ENCODE measurements around the gene CYP46A1.

CYP46A1 gene

DNA sequence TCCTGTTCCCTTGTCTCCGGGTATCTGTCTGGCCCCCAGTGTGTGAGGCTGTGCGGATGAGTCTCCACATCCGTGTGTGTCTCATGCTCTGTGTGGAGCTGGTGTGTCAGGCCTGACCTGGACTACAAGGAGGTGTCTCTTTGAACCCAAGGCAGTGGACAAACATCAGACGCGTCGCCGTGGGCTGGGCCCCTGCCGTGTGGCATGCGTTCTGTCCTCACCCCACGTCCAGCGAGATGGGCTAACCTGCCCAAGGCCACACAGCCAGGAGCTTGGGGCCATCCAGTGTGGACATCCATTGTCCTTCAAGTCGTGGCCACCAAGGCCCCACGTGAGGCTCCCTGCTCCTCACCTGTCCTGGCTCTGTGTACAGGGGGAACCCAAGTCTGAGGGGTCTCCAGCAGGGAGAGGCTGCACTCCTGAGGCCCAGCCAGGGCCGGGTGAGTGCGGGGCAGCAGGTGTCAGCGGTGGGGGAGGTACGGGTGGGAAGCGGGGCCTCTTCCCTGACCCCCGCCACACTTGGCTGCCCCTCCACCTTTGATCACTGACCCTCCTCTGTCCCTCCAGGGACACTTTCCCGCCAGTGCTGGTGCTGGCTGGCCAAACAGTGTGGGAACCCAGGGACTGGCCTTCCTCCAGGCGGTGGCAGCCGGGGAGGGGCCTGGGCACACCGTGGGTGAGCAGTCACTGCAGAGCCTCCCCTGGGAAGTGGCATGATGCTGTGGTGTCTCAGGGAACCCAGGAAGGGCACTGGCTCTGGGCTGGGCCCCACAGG, 48.5 kb downstream of the CYP46A1 start:
- TF ChIP-seq POLR2A (IDR thresholded peaks at IDR 0.05; ENCODE audit: low read depth, low read length) (no peak), PAX5 (IDR thresholded peaks at IDR 0.05; ENCODE audit: insufficient read depth, low read length, severe bottlenecking) (no peak), SPI1 (IDR thresholded peaks at IDR 0.05; ENCODE audit: low read depth, low read length) (no peak), POLR2AphosphoS5 (IDR thresholded peaks at IDR 0.05; ENCODE audit: low read depth, low read length) (no peak), POU2F2 (IDR thresholded peaks at IDR 0.05; ENCODE audit: low read depth, low read length) (no peak)
- FAIRE-seq (no peak), DNase-seq (ENCODE audit: insufficient read length, low spot score) (no peak)

DNA sequence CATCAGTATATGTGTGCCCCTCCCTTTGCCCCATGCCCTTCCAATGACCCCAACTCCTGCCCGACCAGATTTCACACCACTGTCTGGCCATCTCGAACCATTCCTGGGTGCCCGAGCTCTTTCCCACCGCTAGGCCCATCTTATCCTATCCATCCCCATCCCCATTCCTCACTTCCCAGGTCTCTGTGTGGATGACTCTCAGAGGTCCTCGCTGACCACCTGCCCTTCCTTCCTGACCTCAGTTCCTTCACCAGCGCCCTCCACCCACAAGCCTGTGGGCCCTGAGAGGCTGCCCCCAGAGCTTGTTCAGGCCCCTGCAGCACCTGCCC, 49.1 kb downstream of the CYP46A1 start:
- no peak for TF ChIP-seq POU2F2 (IDR thresholded peaks at IDR 0.05; ENCODE audit: low read depth, low read length)
- no peak for TF ChIP-seq SPI1 (IDR thresholded peaks at IDR 0.05; ENCODE audit: low read depth, low read length)
- no peak for TF ChIP-seq POLR2A (IDR thresholded peaks at IDR 0.05; ENCODE audit: low read depth, low read length)
- TF ChIP-seq POLR2AphosphoS5 (IDR thresholded peaks at IDR 0.05; ENCODE audit: low read depth, low read length): no peak
- TF ChIP-seq TAF1 (IDR thresholded peaks at IDR 0.05; ENCODE audit: low read depth, low read length): no peak
- FAIRE-seq (no peak), DNase-seq (ENCODE audit: insufficient read length, low spot score) (no peak)

DNA sequence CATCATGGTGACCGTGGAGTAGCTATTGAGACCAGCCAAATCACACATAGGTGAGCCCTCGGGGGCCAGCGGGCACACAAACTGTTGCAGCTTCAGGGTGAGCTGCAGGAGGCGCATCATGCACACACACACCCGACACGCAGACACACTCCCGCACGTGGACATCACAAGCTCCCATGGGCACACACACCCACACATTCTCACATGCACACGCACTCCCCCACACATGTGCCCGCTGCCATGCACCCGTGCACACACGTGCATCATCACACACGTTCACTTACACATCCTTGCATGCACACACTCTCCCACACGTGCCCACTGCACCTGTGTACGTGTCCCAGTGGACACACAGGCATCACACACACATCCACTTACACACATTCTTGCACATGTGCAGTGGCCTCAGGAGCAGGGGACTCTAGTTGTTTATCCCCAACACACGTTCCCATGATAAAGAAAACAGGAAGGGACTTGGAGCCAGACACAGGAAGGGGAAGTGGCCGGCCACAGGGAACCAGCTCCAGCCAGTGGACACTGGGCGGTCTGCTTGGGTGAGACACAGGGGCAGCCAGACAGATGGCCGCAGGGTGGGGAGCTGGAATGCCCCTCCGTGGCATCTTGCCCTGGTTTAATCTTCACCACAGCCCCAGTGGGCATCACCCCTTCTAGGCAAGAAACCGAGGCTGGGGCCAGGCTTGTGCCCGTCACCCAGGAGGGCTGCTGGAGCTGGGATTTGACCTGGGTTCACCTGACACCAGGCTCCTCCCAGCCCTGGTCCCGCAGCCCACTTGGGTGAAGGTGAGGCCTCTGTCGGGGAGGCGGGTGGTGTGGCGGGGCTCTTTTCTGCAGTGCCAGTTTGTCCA, 49.7 kb downstream of the CYP46A1 start:
- DNase-seq (ENCODE audit: insufficient read length, low spot score) (no peak), FAIRE-seq (no peak)
- TF ChIP-seq POLR2A (IDR thresholded peaks at IDR 0.05; ENCODE audit: low read depth, low read length) (no peak), PAX5 (IDR thresholded peaks at IDR 0.05; ENCODE audit: insufficient read depth, low read length, severe bottlenecking) (no peak)

DNA sequence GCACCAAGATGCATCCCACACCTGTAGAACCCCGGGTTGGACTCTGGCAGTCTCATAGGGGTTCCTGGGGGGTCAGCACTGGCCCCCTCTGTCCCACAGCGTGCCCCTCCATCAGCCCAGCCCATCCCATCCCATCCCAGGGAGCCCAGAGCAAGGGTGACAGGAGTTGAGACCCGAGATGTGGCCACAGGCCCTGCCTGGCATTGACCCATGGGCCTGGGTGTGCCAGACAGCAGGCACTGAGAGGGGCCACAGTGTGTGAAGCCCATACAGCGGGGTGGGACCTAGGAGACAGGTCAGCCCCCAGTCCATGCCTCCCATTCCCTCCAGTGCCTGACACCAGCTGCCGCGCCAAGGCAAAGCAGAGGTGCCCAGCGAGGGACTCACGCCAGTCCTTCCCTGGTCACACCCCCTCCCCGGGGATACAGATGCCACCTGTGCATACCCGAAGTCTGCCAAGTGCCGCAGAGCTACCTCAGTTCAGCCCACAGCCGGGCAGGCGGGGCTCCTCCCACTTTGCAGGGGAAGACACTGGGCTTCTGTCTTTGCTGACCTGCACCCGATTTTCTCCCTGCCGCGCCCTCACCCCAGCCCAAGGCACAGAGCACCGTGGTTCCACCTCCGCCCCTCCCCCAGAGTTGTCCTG, 50.4 kb downstream of the CYP46A1 start:
- no peak for TF ChIP-seq POLR2A (IDR thresholded peaks at IDR 0.05; ENCODE audit: low read depth, low read length)
- no peak for TF ChIP-seq POU2F2 (IDR thresholded peaks at IDR 0.05; ENCODE audit: low read depth, low read length)
- no peak for TF ChIP-seq TAF1 (IDR thresholded peaks at IDR 0.05; ENCODE audit: low read depth, low read length)
- TF ChIP-seq PAX5 (IDR thresholded peaks at IDR 0.05; ENCODE audit: insufficient read depth, low read length, severe bottlenecking): no peak
- TF ChIP-seq SPI1 (IDR thresholded peaks at IDR 0.05; ENCODE audit: low read depth, low read length): no peak
- no peak for TF ChIP-seq POLR2AphosphoS5 (IDR thresholded peaks at IDR 0.05; ENCODE audit: low read depth, low read length)
- no peak for DNase-seq (ENCODE audit: insufficient read length, low spot score)
- no peak for FAIRE-seq

DNA sequence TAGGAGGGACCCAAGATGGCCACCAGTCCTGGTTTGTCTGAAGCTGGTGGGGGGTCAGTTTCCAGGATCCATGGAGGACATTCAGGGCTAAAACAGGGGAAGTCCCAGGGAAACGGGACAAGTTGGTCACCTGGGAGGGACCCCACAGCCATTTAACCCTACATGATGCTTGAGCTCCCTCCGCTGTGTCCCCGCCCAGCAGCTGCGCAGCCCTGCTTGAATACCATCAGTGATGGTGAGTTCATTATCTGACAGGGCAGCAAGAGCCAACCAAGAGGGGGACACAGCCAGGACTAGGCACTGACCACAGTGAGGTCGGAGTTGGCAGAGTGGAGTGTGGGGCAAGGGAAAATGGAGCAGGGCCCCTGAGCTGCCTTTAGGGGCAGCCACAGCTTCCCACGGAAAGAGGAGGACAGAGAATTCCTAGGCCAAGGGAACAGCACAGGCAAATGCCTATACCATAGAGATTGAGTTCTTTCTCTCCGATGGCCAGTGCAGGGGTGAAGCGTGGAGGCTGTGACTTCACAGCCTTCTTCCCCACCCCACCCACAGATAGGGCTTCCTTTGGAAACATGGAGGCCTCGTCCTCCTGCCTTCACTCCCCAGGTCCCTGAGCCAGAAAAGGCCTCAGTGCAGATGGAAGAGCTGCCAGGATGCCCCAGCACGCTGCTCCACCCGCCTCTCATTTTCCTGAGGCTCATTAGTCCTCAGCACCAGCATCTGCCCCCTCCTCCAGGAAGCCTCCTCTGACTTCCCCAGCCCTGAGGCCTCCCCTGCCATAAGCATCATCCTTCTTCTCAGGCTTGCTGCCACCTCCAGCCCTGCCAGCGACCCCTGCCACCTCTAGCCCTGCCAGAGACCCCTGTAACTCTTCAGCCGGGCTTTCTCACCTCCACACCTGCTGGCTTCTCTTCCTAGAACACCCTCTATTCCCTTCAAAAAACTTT, 51.4 kb downstream of the CYP46A1 start:
- no peak for DNase-seq (ENCODE audit: insufficient read length, low spot score)
- TF ChIP-seq SPI1 (IDR thresholded peaks at IDR 0.05; ENCODE audit: low read depth, low read length) (no peak), PAX5 (IDR thresholded peaks at IDR 0.05; ENCODE audit: insufficient read depth, low read length, severe bottlenecking) (no peak), TAF1 (IDR thresholded peaks at IDR 0.05; ENCODE audit: low read depth, low read length) (no peak), POLR2AphosphoS5 (IDR thresholded peaks at IDR 0.05; ENCODE audit: low read depth, low read length) (no peak), POU2F2 (IDR thresholded peaks at IDR 0.05; ENCODE audit: low read depth, low read length) (no peak), POLR2A (IDR thresholded peaks at IDR 0.05; ENCODE audit: low read depth, low read length) (no peak)
- no peak for FAIRE-seq

DNA sequence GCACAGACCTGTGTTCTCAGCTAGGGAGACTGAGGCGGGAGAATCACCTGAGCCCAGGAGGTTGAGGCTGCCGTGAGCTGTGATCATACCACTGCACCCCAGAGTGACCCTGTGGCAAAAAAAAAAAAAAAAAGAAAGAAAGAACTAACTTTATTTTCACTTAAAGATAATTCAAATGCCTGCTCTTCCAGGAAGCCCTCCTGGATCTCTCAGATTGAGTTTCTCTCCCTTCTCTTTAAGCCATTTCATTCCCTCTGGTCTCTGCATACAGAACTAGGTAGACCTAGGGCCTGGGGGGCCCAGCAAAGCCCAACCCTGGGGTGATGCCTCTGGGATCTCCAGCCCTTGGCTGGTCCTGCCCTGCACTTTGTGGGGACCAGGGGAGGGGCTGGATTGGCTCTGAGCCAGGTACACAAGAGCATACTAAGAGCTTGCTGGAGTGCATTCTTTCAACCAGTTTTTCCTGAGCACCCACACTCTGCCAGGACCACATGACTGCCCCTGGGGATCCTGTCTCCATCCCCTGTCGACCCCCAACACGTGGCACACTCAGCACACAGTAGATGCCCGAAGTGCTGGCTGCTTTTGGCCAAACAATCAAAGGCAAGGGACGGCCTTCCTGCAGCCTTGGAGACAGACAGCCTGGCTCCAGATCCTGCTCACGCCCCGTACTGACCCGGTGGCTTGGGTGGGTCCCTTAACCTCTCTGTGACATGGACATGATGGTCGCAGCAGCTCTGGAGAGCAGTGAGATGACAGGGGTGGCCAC, 52.7 kb downstream of the CYP46A1 start:
- DNase-seq (ENCODE audit: insufficient read length, low spot score) (no peak), FAIRE-seq (no peak)
- TF ChIP-seq SPI1 (IDR thresholded peaks at IDR 0.05; ENCODE audit: low read depth, low read length) (no peak), TAF1 (IDR thresholded peaks at IDR 0.05; ENCODE audit: low read depth, low read length) (no peak), PAX5 (IDR thresholded peaks at IDR 0.05; ENCODE audit: insufficient read depth, low read length, severe bottlenecking) (no peak), POLR2A (IDR thresholded peaks at IDR 0.05; ENCODE audit: low read depth, low read length) (no peak), POU2F2 (IDR thresholded peaks at IDR 0.05; ENCODE audit: low read depth, low read length) (no peak)

DNA sequence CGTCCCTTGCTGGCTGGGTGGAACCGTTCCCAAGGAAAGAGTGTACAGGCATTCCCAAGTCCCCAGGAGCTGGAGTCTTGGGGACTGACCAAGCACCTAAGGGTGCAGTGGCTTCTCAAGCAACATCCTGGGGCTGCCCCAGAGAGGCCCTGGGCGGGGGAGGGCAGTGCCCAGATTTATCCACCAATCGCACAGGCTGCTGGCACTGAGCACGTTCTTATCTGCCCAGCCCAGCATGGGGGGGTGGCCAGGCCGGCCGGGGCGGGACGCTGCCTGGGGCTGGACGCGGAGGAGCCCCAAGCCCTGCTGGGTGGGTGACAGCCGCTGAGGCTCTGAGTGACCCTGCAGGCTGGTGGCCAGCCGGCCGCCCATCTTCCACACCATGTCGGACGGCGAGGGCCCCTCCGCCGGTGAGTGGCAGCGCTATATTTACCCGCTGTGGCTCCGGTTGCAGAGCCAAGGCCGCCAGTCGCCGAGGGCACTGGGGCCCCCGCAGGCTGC, 53.4 kb downstream of the CYP46A1 start:
- DNase-seq (ENCODE audit: insufficient read length, low spot score) (no peak), FAIRE-seq (no peak)
- TF ChIP-seq POLR2A (IDR thresholded peaks at IDR 0.05; ENCODE audit: low read depth, low read length) (no peak), TAF1 (IDR thresholded peaks at IDR 0.05; ENCODE audit: low read depth, low read length) (no peak), POLR2AphosphoS5 (IDR thresholded peaks at IDR 0.05; ENCODE audit: low read depth, low read length) (no peak), PAX5 (IDR thresholded peaks at IDR 0.05; ENCODE audit: insufficient read depth, low read length, severe bottlenecking) (no peak), SPI1 (IDR thresholded peaks at IDR 0.05; ENCODE audit: low read depth, low read length) (no peak)

DNA sequence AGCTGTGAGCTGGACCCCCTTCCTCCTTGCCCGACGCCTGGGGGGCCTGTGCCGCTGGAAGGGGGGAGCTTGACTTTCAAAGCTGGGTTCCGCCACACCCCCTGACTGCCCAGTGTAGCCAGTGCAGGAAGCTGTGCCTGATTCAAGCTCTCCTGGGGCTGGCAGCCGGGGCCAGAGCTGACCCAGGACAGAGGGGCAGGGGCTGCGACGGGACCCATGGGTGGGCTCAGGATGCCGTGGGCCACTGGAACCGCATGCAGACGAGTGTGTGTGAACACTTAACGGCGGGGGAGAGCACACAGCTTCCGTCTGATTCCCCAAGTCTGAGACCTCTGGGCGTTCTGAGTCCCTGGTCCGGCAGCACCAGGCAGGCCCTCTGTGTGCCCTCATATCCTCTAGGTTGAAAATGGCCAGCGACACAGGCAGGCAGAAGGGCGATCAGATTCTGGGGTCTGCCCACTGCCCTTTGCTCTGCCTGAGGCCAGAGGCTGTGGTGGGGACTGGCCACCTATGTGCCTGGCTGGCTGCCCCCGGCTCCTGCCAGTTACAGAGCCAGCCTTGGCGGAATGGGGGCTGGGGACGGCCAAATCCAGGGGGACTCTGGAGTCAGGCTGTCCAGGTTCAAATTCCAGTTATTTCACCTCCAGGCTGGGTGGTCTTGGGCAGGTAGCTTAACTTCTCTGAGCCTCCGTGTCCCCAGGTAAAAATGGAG, 54.0 kb downstream of the CYP46A1 start:
- DNase-seq (ENCODE audit: insufficient read length, low spot score): no peak
- no peak for FAIRE-seq
- no peak for TF ChIP-seq PAX5 (IDR thresholded peaks at IDR 0.05; ENCODE audit: insufficient read depth, low read length, severe bottlenecking)
- no peak for TF ChIP-seq SPI1 (IDR thresholded peaks at IDR 0.05; ENCODE audit: low read depth, low read length)
- TF ChIP-seq POLR2AphosphoS5 (IDR thresholded peaks at IDR 0.05; ENCODE audit: low read depth, low read length): no peak
- no peak for TF ChIP-seq POU2F2 (IDR thresholded peaks at IDR 0.05; ENCODE audit: low read depth, low read length)
- TF ChIP-seq POLR2A (IDR thresholded peaks at IDR 0.05; ENCODE audit: low read depth, low read length): no peak
- no peak for TF ChIP-seq TAF1 (IDR thresholded peaks at IDR 0.05; ENCODE audit: low read depth, low read length)
